Hepatocyte (in vitro differentiated cells): ENCODE data around the gene LYSMD2. TPM values are rescaled to one million over a fixed set of nuclear protein-coding genes. Genes with fewer than 3 reads are reported as not detected.

ENCODE experiments used
- DNase-seq: peaks from one replicate; pipeline ENCODE4 v3.0.0-alpha.2; 2016; ENCODE audit warnings: low spot score
- H2AFZ ChIP-seq: fragments of 200-600 bp; sonication (generic); 2 replicates; pipeline ENCODE4 v1.6.0; 2016; ENCODE audit warnings: antibody characterized with exemption, mild to moderate bottlenecking
- H3K27ac ChIP-seq: fragments of 200-600 bp; sonication (generic); 2 replicates; pipeline ENCODE4 v1.5.1; 2016; ENCODE audit warnings: mild to moderate bottlenecking
- H3K27me3 ChIP-seq: fragments of 200-600 bp; sonication (generic); 2 replicates; pipeline ENCODE4 v1.6.1; 2016
- H3K36me3 ChIP-seq: fragments of 200-600 bp; sonication (generic); replicated peaks from 2 replicates; pipeline ENCODE4 v1.5.1; 2016; ENCODE audit warnings: low read depth; ENCODE audit not compliant: insufficient read depth
- H3K4me1 ChIP-seq: fragments of 200-600 bp; sonication (generic); 2 replicates; pipeline ENCODE4 v1.5.1; 2016; ENCODE audit warnings: mild to moderate bottlenecking, moderate library complexity; ENCODE audit not compliant: insufficient read depth
- H3K4me2 ChIP-seq: fragments of 200-600 bp; sonication (generic); 2 replicates; pipeline ENCODE4 v1.6.0; 2016
- H3K4me3 ChIP-seq: fragments of 200-600 bp; sonication (generic); 2 replicates; pipeline ENCODE4 v1.5.1; 2016; ENCODE audit warnings: mild to moderate bottlenecking
- H3K79me2 ChIP-seq: fragments of 200-600 bp; sonication (generic); 2 replicates; pipeline ENCODE4 v1.6.0; 2017; ENCODE audit warnings: mild to moderate bottlenecking
- H3K9me2 ChIP-seq: fragments of 200-600 bp; sonication (generic); replicated peaks from 2 replicates; pipeline ENCODE4 v1.6.0; 2017; ENCODE audit warnings: mild to moderate bottlenecking; ENCODE audit not compliant: insufficient read depth
- H3K9me3 ChIP-seq: fragments of 200-600 bp; sonication (generic); 2 replicates; pipeline ENCODE4 v1.5.1; 2016; ENCODE audit warnings: low read depth, mild to moderate bottlenecking
- H4K20me1 ChIP-seq: fragments of 200-600 bp; sonication (generic); 2 replicates; pipeline ENCODE4 v1.6.0; 2016; ENCODE audit warnings: mild to moderate bottlenecking; ENCODE audit not compliant: insufficient read depth, poor library complexity, severe bottlenecking
- EZH2 ChIP-seq: fragments of 200-600 bp; sonication (generic); IDR thresholded peaks from 2 replicates; pipeline ENCODE4 v1.6.1; 2016; ENCODE audit warnings: antibody characterized with exemption, mild to moderate bottlenecking, borderline replicate concordance
- EZH2phosphoT487 ChIP-seq: fragments of 200-600 bp; sonication (generic); IDR thresholded peaks from one replicate; pipeline ENCODE4 v1.6.1; 2018; ENCODE audit warnings: antibody characterized with exemption, mild to moderate bottlenecking, low read depth, moderate library complexity; ENCODE audit not compliant: unreplicated experiment, severe bottlenecking
- WGBS: methylation state at CpG from one replicate; pipeline ENCODE4 v1.1.6; 2016; ENCODE audit warnings: low lambda C conversion rate; ENCODE audit errors: missing lambda C conversion rate; 5-methylcytosine and 5-hydroxymethylcytosine counted together
- polyA plus RNA-seq: library from polyadenylated mRNA; unstranded; fragments of >200 nt; fragmentation: Nextera tagmentation; extraction: Ambion mirVana; gene quantifications from 2 replicates; pipeline ENCODE4 v1.2.1, GENCODE V29; 2016
- total RNA-seq: library from RNA; depleted of rRNA; stranded (reverse); fragments of >200 nt; gene quantifications from 2 replicates; pipeline ENCODE4 v1.2.3, GENCODE V29; 2014
- TF ChIP-seq, protein P1 (sequence below): fragments of 200-600 bp; sonication (generic); IDR thresholded peaks from 2 replicates; pipeline ENCODE4 v1.5.1; 2016; ENCODE audit warnings: antibody characterized with exemption, mild to moderate bottlenecking; ENCODE audit not compliant: poor library complexity

LYSMD2 gene
- total and polyA plus RNA-seq, 2 experiments from 2014 or later = 5.1 to 7.6 TPM

DNA sequence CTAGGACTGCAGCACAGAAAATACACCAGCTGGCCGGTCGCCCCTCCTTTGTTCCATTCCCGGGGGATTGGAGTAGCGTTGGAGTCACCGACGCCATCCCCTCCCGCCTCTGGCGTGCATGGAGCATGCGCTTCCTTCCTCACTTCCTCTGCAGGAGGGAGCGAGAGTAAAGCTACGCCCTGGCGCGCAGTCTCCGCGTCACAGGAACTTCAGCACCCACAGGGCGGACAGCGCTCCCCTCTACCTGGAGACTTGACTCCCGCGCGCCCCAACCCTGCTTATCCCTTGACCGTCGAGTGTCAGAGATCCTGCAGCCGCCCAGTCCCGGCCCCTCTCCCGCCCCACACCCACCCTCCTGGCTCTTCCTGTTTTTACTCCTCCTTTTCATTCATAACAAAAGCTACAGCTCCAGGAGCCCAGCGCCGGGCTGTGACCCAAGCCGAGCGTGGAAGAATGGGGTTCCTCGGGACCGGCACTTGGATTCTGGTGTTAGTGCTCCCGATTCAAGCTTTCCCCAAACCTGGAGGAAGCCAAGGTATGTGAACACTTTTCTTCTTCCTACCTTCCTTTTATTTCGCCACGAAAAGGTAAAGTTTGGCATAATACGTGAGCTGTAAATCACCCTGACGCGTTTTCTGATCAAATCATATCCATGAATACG lies 56.0 kb downstream of the LYSMD2 start, which contains the start of gene SCG3:
Gene SCG3, plus strand, starts transcription at position 201 of the 661 bp plus-strand sequence. Its CDS starts 253 bp downstream, at position 454.
- TF ChIP-seq, protein P1, sequence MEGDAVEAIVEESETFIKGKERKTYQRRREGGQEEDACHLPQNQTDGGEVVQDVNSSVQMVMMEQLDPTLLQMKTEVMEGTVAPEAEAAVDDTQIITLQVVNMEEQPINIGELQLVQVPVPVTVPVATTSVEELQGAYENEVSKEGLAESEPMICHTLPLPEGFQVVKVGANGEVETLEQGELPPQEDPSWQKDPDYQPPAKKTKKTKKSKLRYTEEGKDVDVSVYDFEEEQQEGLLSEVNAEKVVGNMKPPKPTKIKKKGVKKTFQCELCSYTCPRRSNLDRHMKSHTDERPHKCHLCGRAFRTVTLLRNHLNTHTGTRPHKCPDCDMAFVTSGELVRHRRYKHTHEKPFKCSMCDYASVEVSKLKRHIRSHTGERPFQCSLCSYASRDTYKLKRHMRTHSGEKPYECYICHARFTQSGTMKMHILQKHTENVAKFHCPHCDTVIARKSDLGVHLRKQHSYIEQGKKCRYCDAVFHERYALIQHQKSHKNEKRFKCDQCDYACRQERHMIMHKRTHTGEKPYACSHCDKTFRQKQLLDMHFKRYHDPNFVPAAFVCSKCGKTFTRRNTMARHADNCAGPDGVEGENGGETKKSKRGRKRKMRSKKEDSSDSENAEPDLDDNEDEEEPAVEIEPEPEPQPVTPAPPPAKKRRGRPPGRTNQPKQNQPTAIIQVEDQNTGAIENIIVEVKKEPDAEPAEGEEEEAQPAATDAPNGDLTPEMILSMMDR = no peak
- TF ChIP-seq EZH2 = peak; percentile 43
- no peaks in the 10 kb centered on the region for H3K79me2 ChIP-seq
- H3K4me2 ChIP-seq = peak within 1 kb of the TSS; percentile 72
- no peaks in the 10 kb centered on the region for H3K9me2 ChIP-seq
- peak; percentile 94 for DNase-seq
- no peaks in the 10 kb centered on the region for H3K9me3 ChIP-seq
- no peak within 1 kb of the TSS for H3K27ac ChIP-seq
- no peaks in the 10 kb centered on the region for H3K4me1 ChIP-seq
- peaks cover 43% of the 10 kb centered on the region for H3K27me3 ChIP-seq
- H3K4me3 ChIP-seq = no peak within 1 kb of the TSS
- H2AFZ ChIP-seq = no peak within 1 kb of the TSS
- under 1% methylated on average over 25 of the region's 38 CpGs for WGBS
- H3K36me3 ChIP-seq = no peaks in the 10 kb centered on the region
- peaks cover 4% of the 10 kb centered on the region for H4K20me1 ChIP-seq

DNA sequence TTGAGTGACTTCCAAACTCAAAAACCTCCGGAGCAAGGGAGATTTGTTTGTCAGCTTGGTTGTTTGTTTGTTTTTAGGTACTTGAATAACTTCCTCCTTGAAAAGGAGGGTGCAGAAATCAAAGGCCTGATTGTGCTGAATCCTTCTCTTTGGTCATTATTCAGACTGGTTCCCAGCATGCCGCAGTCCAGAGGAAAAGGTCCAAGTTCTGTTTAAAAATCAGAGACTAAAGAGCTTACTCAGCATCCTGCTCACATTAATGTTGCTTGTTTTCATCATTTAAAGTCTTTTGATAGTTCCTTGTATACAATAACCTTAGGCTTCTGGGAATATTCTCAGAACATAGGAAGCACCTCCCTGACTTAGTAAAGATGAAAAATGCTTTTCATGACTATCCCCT lies 57.1 kb downstream of the LYSMD2 start:
- H3K9me3 ChIP-seq = no peaks in the 10 kb centered on the region
- H3K4me2 ChIP-seq = no peak overlapping the region
- H3K27me3 ChIP-seq = peaks cover 39% of the 10 kb centered on the region
- TF ChIP-seq EZH2phosphoT487 = no peak
- TF ChIP-seq, protein P1 = no peak
- TF ChIP-seq EZH2 = no peak
- no peaks in the 10 kb centered on the region for H3K4me1 ChIP-seq
- no peaks in the 10 kb centered on the region for H3K36me3 ChIP-seq
- H2AFZ ChIP-seq = no peak overlapping the region
- peaks cover 4% of the 10 kb centered on the region for H4K20me1 ChIP-seq
- no peaks in the 10 kb centered on the region for H3K9me2 ChIP-seq
- 59% methylated on average over 2 of the region's 2 CpGs for WGBS
- H3K79me2 ChIP-seq = no peaks in the 10 kb centered on the region
- DNase-seq = no peak
- no peak overlapping the region for H3K27ac ChIP-seq
- H3K4me3 ChIP-seq = no peak overlapping the region

DNA sequence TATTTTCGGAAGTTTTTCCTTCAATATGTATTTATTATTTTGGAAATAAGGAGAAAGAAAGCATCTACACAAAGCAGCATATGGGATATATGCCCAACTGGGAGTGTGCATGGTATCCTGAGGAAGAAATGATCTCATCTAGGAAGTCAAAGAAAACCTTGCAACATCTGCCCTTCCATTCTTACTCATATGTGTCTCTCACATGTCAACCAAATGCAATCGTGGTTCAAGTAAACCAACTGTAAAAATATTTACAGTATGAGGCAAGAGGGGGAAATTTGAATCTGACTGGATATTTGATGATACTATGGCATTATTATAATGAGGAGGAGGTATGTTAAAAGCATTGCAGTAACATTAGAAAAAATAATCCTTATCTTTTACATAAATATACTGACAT lies 59.4 kb downstream of the LYSMD2 start:
- Histone ChIP-seq H3K36me3 (no peaks in the 10 kb centered on the region), H4K20me1 (no peaks in the 10 kb centered on the region), H3K79me2 (no peaks in the 10 kb centered on the region), H3K4me2 (no peak overlapping the region), H3K27me3 (peaks cover 20% of the 10 kb centered on the region), H3K4me3 (no peak overlapping the region), H3K27ac (no peak overlapping the region), H3K9me3 (no peaks in the 10 kb centered on the region), H3K9me2 (no peaks in the 10 kb centered on the region), H2AFZ (no peak overlapping the region), H3K4me1 (no peaks in the 10 kb centered on the region)
- TF ChIP-seq EZH2 = no peak
- TF ChIP-seq, protein P1 = no peak
- no peak for TF ChIP-seq EZH2phosphoT487
- DNase-seq = no peak
- WGBS = 76% methylated on average over 2 of the region's 2 CpGs
